ENCODE results near the gene DIP2B. TPM values are rescaled to one million over a fixed set of nuclear protein-coding genes. Genes with fewer than 3 reads are reported as not detected.

Gene DIP2B, protein sequence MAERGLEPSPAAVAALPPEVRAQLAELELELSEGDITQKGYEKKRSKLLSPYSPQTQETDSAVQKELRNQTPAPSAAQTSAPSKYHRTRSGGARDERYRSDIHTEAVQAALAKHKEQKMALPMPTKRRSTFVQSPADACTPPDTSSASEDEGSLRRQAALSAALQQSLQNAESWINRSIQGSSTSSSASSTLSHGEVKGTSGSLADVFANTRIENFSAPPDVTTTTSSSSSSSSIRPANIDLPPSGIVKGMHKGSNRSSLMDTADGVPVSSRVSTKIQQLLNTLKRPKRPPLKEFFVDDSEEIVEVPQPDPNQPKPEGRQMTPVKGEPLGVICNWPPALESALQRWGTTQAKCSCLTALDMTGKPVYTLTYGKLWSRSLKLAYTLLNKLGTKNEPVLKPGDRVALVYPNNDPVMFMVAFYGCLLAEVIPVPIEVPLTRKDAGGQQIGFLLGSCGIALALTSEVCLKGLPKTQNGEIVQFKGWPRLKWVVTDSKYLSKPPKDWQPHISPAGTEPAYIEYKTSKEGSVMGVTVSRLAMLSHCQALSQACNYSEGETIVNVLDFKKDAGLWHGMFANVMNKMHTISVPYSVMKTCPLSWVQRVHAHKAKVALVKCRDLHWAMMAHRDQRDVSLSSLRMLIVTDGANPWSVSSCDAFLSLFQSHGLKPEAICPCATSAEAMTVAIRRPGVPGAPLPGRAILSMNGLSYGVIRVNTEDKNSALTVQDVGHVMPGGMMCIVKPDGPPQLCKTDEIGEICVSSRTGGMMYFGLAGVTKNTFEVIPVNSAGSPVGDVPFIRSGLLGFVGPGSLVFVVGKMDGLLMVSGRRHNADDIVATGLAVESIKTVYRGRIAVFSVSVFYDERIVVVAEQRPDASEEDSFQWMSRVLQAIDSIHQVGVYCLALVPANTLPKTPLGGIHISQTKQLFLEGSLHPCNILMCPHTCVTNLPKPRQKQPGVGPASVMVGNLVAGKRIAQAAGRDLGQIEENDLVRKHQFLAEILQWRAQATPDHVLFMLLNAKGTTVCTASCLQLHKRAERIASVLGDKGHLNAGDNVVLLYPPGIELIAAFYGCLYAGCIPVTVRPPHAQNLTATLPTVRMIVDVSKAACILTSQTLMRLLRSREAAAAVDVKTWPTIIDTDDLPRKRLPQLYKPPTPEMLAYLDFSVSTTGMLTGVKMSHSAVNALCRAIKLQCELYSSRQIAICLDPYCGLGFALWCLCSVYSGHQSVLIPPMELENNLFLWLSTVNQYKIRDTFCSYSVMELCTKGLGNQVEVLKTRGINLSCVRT (N-terminal part only)
- total RNA-seq: 20.2 and 22.8 TPM in 2 replicates

DNA sequence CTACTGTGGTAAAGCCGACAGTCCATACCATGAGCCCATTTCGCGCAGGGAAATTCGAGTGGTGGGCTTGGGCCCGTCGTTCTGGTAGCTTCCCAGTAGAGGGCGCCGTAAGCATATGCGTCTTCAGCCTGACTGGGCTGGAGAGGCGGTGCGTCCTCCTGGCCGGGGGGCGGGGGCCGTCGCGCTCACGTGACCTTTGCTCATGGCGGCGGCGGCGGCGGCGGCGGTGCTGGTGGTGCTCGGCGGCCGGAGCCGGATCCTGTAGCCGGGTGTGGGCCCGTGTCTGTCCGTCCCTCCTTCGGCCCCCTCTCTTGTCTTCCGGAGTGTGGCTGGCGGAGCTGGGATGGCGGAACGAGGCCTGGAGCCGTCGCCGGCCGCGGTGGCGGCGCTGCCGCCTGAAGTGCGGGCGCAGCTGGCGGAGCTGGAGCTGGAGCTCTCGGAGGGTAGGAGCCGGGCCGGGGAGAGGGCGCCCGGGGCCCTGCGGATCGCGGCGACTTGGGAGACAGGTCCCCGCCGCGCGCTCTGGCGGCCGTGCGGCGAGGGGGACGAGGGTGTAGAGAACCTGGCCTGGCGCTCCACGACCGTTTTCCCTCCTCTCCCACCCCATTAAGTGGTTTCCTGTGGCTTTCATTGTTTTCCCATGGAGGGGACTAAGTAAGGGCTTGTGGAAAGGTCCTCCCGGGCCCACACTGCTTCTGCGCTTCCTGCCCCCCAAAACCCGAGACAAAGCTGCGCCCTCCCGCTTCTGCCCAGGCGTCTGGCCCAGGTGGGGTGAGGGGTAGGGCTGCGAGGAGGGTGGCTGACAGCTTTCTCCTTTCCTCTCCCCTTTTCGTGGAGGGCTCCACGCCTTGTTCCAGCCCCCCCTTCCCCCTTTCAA lies at the start of gene DIP2B:
Gene DIP2B, plus strand, starts transcription at position 188 of the 877 bp plus-strand sequence. Its CDS starts 156 bp downstream, at position 344.

DNA sequence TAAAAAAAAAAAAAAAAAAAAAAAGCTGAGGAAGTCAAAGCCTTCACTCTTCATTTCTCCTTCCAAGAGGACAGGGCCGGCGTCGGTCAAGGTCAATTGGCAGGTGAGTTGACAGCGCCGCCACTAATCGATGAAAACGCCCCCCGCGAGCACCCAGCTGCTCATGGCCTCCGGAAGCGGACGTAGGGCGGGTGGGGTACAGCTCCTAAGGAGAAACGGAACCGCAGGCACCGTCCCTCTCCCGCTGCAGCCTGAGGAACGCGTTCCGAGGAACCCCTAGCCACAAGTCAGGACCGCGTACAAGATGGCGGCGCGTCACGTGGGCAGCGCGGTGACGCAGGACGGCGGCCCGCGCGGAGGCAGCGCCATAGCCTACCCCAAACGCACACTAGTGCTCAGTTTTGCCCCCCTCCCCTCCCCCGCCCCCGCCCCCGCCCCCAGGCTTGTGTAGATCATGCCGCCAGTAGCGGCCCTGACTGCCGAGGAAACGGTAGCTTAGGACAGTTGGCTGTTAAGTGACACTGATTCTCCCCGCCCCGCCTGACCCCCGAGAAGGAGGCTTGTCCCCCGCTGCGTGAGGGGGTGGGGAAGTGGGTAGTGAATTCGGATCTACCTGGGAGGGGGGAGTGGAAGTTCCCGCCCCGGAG lies 259.0 kb downstream of the DIP2B start, which contains the start of gene ATF1:
Gene ATF1, plus strand, starts transcription at position 463 of the 647 bp plus-strand sequence. CDS start 16,045 bp downstream, outside the sequence.

Other genes with a start within 250 kb of the DIP2B start
- gene LIMA1, start 221.5 kb upstream of the DIP2B start, total RNA-seq: 44.2 and 51.2 TPM in 2 replicates
- not detected in 2 replicates for gene FAM186A, start 108.4 kb upstream of the DIP2B start, total RNA-seq
- 18.4 and 18.6 TPM in 2 replicates for gene LARP4, start 104.1 kb upstream of the DIP2B start, total RNA-seq

Measured in mesangial cell (primary cell).